HCT116 (cell line): ENCODE measurements around the gene SDK2. TPM values are rescaled to one million over a fixed set of nuclear protein-coding genes. Genes with fewer than 3 reads are reported as not detected.

Source experiments
- ATAC-seq: fragments of 200-7000 bp; cut with Tn5 transposase; 2 replicates; pipeline ENCODE4 v1.9.1; 2020; ENCODE audit warnings: mild to moderate bottlenecking, moderate library complexity
- BruUV-seq: library from RNA; stranded (reverse); fragments of 400-500 nt; replicated peaks from 2 replicates; lab custom pipeline; 2021; lab: Mats Ljungman, UMichigan
- CTCF ChIA-PET: fragments of 300-600 bp; sonication (Branson Sonifier 250); formaldehyde crosslinking; loops from one replicate; lab custom pipeline; 2021; ENCODE audit warnings: antibody characterized with exemption; lab: Charles Lee
- POLR2A ChIA-PET: fragments of 300-600, 350-600 bp; sonication (Branson Sonifier 250); formaldehyde crosslinking; loops from one replicate; lab custom pipeline; 2021; ENCODE audit warnings: antibody characterized with exemption; lab: Charles Lee
- RAD21 ChIA-PET, 2 experiments: fragments of 300-600 bp; sonication (Branson Sonifier 250); formaldehyde crosslinking; loops; one replicate each; lab custom pipeline; 2023; ENCODE audit warnings: low total read pairs in 2 of 2; ENCODE audit not compliant: uncharacterized antibody in 2 of 2, unreplicated experiment in 2 of 2, low non-redundant PET in 1 of 2; lab: Charles Lee
- DNase-seq: peaks from one replicate; pipeline ENCODE4 v3.0.0-alpha.2; 2010; ENCODE audit warnings: low read depth, low spot score
- H2AFZ ChIP-seq: fragments of 200-600 bp; shearing (Covaris generic), sonication (generic); 2 replicates; pipeline ENCODE4 v1.6.1; 2017; ENCODE audit warnings: low read depth, mixed run types, mixed read lengths, antibody characterized with exemption, low read length; ENCODE audit not compliant: poor library complexity, severe bottlenecking
- H3K27ac ChIP-seq: 2 replicates; pipeline ENCODE4 v1.5.1; 2012; ENCODE audit warnings: low read depth, low read length
- H3K27me3 ChIP-seq: fragments of 200-600 bp; sonication (generic); 2 replicates; pipeline ENCODE4 v1.6.1; 2016; ENCODE audit warnings: mixed run types, low read length, mixed read lengths; ENCODE audit not compliant: insufficient read depth
- H3K36me3 ChIP-seq, 2 experiments: fragments of 200-500 bp in 1 of 2; fragments of 200-600 bp in 1 of 2; sonication (Bioruptor generic) in 1 of 2; sonication (generic) in 1 of 2; 2 replicates each; pipeline versions ENCODE4 v1.5.1 to v1.6.1; 2014 to 2016; ENCODE audit warnings: low read length in 2 of 2, inconsistent platforms in 1 of 2, mixed read lengths in 1 of 2, mixed run types in 1 of 2; ENCODE audit not compliant: insufficient read depth in 2 of 2, control insufficient read depth in 1 of 2
- H3K4me1 ChIP-seq, 2 experiments: fragments of 200-600 bp in 1 of 2; sonication (generic) in 1 of 2; 2 replicates each; pipeline versions ENCODE4 v1.5.1 to v1.6.1; 2012 to 2017; ENCODE audit warnings: low read length in 2 of 2, inconsistent platforms in 1 of 2, mild to moderate bottlenecking in 1 of 2, mixed read lengths in 1 of 2, mixed run types in 1 of 2, moderate library complexity in 1 of 2; ENCODE audit not compliant: insufficient read depth in 2 of 2, control insufficient read depth in 1 of 2
- H3K4me2 ChIP-seq: fragments of 200-600 bp; sonication (generic); 2 replicates; pipeline ENCODE4 v1.6.1; 2017; ENCODE audit warnings: mixed run types, low read length, mixed read lengths
- H3K4me3 ChIP-seq, 2 experiments: fragments of 200-600 bp in 1 of 2; sonication (generic) in 1 of 2; replicated peaks in 1 of 2; 2 replicates each; pipeline ENCODE4 v1.5.1; 2011 to 2016; ENCODE audit warnings: low read length in 2 of 2, control low read depth in 1 of 2, low read depth in 1 of 2, mild to moderate bottlenecking in 1 of 2, mixed read lengths in 1 of 2, mixed run types in 1 of 2
- H3K79me2 ChIP-seq: fragments of 200-600 bp; sonication (generic); 2 replicates; pipeline ENCODE4 v1.6.1; 2017; ENCODE audit warnings: mild to moderate bottlenecking, mixed run types, low read length, moderate library complexity, mixed read lengths; ENCODE audit not compliant: insufficient read depth
- H3K9ac ChIP-seq: fragments of 200-600 bp; sonication (generic); 2 replicates; pipeline ENCODE4 v1.6.1; 2016; ENCODE audit warnings: low read length, mixed read lengths
- H3K9me2 ChIP-seq: fragments of 200-600 bp; sonication (generic), shearing (Covaris generic); 2 replicates; pipeline ENCODE4 v1.6.1; 2017; ENCODE audit warnings: mixed run types, mild to moderate bottlenecking, moderate library complexity; ENCODE audit not compliant: insufficient read depth
- H3K9me3 ChIP-seq, 2 experiments: fragments of 200-500 bp in 1 of 2; fragments of 200-600 bp in 1 of 2; sonication (Bioruptor generic) in 1 of 2; sonication (generic) in 1 of 2; 2 replicates each; pipeline ENCODE4 v1.6.1; 2014 to 2017; ENCODE audit warnings: low read length in 2 of 2, mixed read lengths in 2 of 2, inconsistent platforms in 1 of 2, low read depth in 1 of 2, mild to moderate bottlenecking in 1 of 2, mixed run types in 1 of 2, moderate library complexity in 1 of 2; ENCODE audit not compliant: control insufficient read depth in 1 of 2, insufficient read depth in 1 of 2
- H4K20me1 ChIP-seq: fragments of 200-600 bp; sonication (generic), shearing (Covaris generic); 2 replicates; pipeline ENCODE4 v1.6.1; 2017; ENCODE audit warnings: mixed run types, mild to moderate bottlenecking, moderate library complexity; ENCODE audit not compliant: insufficient read depth
- CEBPB ChIP-seq: IDR thresholded peaks from 2 replicates; pipeline ENCODE4 v1.6.1; 2012; ENCODE audit warnings: low read depth
- EGR1 ChIP-seq: IDR thresholded peaks from 2 replicates; pipeline ENCODE4 v1.6.1; 2012; ENCODE audit warnings: low read depth
- EZH2 ChIP-seq: fragments of 200-600 bp; sonication (generic); IDR thresholded peaks from 2 replicates; pipeline ENCODE4 v1.6.1; 2017; ENCODE audit warnings: antibody characterized with exemption, mixed run types
- EZH2phosphoT487 ChIP-seq: fragments of 200-600 bp; IDR thresholded peaks from 2 replicates; pipeline ENCODE4 v1.6.1; 2018; ENCODE audit warnings: antibody characterized with exemption, borderline replicate concordance
- JUND ChIP-seq: IDR thresholded peaks from 2 replicates; pipeline ENCODE4 v1.6.1; 2012
- RAD21 ChIP-seq: IDR thresholded peaks from 2 replicates; pipeline ENCODE4 v1.6.1; 2012; ENCODE audit warnings: low read depth, mild to moderate bottlenecking
- SIN3A ChIP-seq: IDR thresholded peaks from 2 replicates; pipeline ENCODE4 v1.6.1; 2012; ENCODE audit warnings: low read depth
- SP1 ChIP-seq: IDR thresholded peaks from 2 replicates; pipeline ENCODE4 v1.6.1; 2012; ENCODE audit warnings: low read depth
- SRF ChIP-seq: IDR thresholded peaks from 2 replicates; pipeline ENCODE4 v1.6.1; 2012; ENCODE audit warnings: low read depth
- TCF7L2 ChIP-seq: IDR thresholded peaks from 2 replicates; pipeline ENCODE4 v1.7.0; 2011; ENCODE audit warnings: borderline replicate concordance, inconsistent platforms; ENCODE audit not compliant: insufficient read depth, insufficient read length; ENCODE audit errors: extremely low read depth
- YY1 ChIP-seq: IDR thresholded peaks from 2 replicates; pipeline ENCODE4 v1.6.1; 2011; ENCODE audit warnings: low read length, low read depth, moderate library complexity, mild to moderate bottlenecking; ENCODE audit not compliant: insufficient replicate concordance; ENCODE audit errors: extremely low read depth
- ZFX ChIP-seq: fragments of 450-650 bp; IDR thresholded peaks from 2 replicates; pipeline ENCODE4 v1.6.1; 2017
- ZNF274 ChIP-seq: fragments of 200-500 bp; sonication (Bioruptor generic); IDR thresholded peaks from 2 replicates; pipeline ENCODE4 v1.6.1; 2014; ENCODE audit warnings: mild to moderate bottlenecking, low read depth, low read length, inconsistent platforms
- intact Hi-C: fragments of 100-400 bp; cut with micrococcal nuclease; formaldehyde crosslinking; loops from 2 replicates; pipeline ENCODE4 v1.10.0; 2022
- total RNA-seq: library from RNA; stranded (reverse); gene quantifications from one replicate; pipeline ENCODE4 v1.2.1, GENCODE V29; 2021; ENCODE audit not compliant: unreplicated experiment
- TF ChIP-seq, protein P1 (sequence below): IDR thresholded peaks from 2 replicates; pipeline ENCODE4 v1.6.1; 2011; ENCODE audit warnings: mild to moderate bottlenecking, low read length, moderate library complexity; ENCODE audit not compliant: insufficient replicate concordance; ENCODE audit errors: extremely low read depth
- TF ChIP-seq, protein P2 (sequence below): IDR thresholded peaks from 2 replicates; pipeline ENCODE4 v1.6.1; 2012

SDK2 gene
- total RNA-seq, 1 experiment from 2014 or later = 0.10 TPM

DNA sequence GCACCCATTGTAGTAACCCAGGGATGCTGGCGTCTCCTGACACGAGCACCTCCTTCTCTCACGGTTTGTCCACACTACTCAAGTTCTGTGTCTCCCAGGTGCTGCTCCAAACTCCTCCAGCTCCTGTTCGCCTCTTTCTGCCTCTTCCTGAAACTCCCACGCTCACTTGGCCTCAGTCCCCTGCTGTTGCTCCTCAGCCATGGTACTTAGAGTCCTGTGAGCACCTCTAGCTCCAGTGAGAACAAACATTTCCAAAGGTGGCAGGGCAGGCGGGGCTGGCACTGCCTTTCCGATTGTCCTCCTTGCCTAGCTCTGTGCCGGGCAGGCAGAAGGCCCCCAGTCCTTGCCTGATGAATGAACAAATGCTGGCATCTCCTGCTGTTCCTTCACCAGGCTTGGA is 146.1 kb downstream of the SDK2 start:
- Histone ChIP-seq H3K9me2 (no peaks in the 10 kb centered on the region), H3K36me3 (no peaks in the 10 kb centered on the region), H3K27me3 (peaks cover 77% of the 10 kb centered on the region), H3K79me2 (no peaks in the 10 kb centered on the region), H2AFZ (no peak overlapping the region), H3K4me1 (no peaks in the 10 kb centered on the region), H3K4me2 (no peak overlapping the region), H3K9ac (no peak overlapping the region), H3K4me3 (no peak overlapping the region), H3K27ac (no peak overlapping the region), H4K20me1 (no peaks in the 10 kb centered on the region), H3K9me3 (no peaks in the 10 kb centered on the region)
- no TSS peak for BruUV-seq
- ChIA-PET POLR2A (no interaction called here), RAD21 (no interaction called here), CTCF (no interaction called here)
- TF ChIP-seq ZFX (no peak), SIN3A (no peak), JUND (no peak), ZNF274 (no peak), RAD21 (no peak), EGR1 (no peak), SRF (no peak)
- TF ChIP-seq, protein P1, sequence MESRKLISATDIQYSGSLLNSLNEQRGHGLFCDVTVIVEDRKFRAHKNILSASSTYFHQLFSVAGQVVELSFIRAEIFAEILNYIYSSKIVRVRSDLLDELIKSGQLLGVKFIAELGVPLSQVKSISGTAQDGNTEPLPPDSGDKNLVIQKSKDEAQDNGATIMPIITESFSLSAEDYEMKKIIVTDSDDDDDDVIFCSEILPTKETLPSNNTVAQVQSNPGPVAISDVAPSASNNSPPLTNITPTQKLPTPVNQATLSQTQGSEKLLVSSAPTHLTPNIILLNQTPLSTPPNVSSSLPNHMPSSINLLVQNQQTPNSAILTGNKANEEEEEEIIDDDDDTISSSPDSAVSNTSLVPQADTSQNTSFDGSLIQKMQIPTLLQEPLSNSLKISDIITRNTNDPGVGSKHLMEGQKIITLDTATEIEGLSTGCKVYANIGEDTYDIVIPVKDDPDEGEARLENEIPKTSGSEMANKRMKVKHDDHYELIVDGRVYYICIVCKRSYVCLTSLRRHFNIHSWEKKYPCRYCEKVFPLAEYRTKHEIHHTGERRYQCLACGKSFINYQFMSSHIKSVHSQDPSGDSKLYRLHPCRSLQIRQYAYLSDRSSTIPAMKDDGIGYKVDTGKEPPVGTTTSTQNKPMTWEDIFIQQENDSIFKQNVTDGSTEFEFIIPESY = no peak
- no peak for DNase-seq
- intact Hi-C loops = no loop called here
- no peak for ATAC-seq

DNA sequence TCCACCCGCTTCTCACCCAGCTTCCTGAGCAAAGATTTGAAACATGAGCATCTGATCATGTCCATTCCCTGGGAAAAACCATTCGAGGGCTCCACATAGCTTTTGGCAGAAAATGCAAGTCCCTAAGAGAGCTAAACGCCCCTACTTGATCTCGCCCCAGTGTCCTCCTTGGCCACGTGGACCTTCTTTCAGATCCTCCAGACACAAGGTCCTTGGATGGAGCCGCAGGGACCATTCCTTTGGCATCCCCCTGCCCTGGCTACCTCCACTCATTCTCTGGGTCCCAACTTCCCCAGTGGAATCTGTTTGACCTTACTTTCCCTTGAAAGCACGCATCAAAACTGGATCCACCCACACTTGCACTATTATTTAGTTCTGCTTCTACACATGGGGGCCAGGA is 146.5 kb downstream of the SDK2 start:
- CTCF ChIA-PET = no interaction called here
- RAD21 ChIA-PET = no interaction called here
- BruUV-seq = no TSS peak
- Histone ChIP-seq H2AFZ (no peak overlapping the region), H3K9me2 (no peaks in the 10 kb centered on the region), H3K4me1 (no peaks in the 10 kb centered on the region), H3K4me3 (no peak overlapping the region), H4K20me1 (no peaks in the 10 kb centered on the region), H3K27me3 (peaks cover 72% of the 10 kb centered on the region), H3K9ac (no peak overlapping the region), H3K4me2 (no peak overlapping the region), H3K27ac (no peak overlapping the region), H3K36me3 (no peaks in the 10 kb centered on the region), H3K79me2 (no peaks in the 10 kb centered on the region), H3K9me3 (no peaks in the 10 kb centered on the region)
- no peak for ATAC-seq
- POLR2A ChIA-PET = no interaction called here
- no peak for DNase-seq
- intact Hi-C loops = no loop called here
- TF ChIP-seq, protein P2, sequence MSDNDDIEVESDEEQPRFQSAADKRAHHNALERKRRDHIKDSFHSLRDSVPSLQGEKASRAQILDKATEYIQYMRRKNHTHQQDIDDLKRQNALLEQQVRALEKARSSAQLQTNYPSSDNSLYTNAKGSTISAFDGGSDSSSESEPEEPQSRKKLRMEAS = no peak
- no peak for TF ChIP-seq YY1
- no peak for TF ChIP-seq EZH2
- TF ChIP-seq SRF = no peak
- no peak for TF ChIP-seq CEBPB
- TF ChIP-seq EZH2phosphoT487 = no peak
- no peak for TF ChIP-seq SP1
- no peak for TF ChIP-seq TCF7L2
- TF ChIP-seq, protein P1 = no peak
